Bronchial epithelial cell (primary cell): ENCODE measurements around the gene KY. TPM values are rescaled to one million over a fixed set of nuclear protein-coding genes. Genes with fewer than 3 reads are reported as not detected.
A peak's percentile ranks its signal among the peaks of the same experiment; 100 is the strongest.

Experiments
- DNase-seq: peaks from one replicate; pipeline ENCODE4 v3.0.0-alpha.2; 2010; ENCODE audit warnings: low read depth
- FAIRE-seq: peaks from 2 replicates; lab custom pipeline; 2011; peaks lifted over from hg19 to GRCh38; lab: Jason Lieb, UNC
- H3K27me3 ChIP-seq: 2 replicates; pipeline ENCODE4 v1.5.1; 2011; ENCODE audit warnings: low read length; ENCODE audit not compliant: control insufficient read depth, insufficient read depth
- H3K36me3 ChIP-seq: 2 replicates; pipeline ENCODE4 v1.5.1; 2011; ENCODE audit warnings: low read length; ENCODE audit not compliant: control insufficient read depth, insufficient read depth
- H3K4me3 ChIP-seq: 2 replicates; pipeline ENCODE4 v1.5.1; 2011; ENCODE audit warnings: mild to moderate bottlenecking, low read depth, low read length, control low read depth
- total RNA-seq: library from RNA; depleted of rRNA; stranded (reverse); fragments of >200 nt; gene quantifications from 2 replicates; pipeline ENCODE4 v1.2.1, GENCODE V29; 2014
- TF ChIP-seq, protein P1 (sequence below): IDR thresholded peaks from 2 replicates; pipeline ENCODE4 v1.5.1; 2011; ENCODE audit warnings: mild to moderate bottlenecking, moderate library complexity, low read length, control low read depth, inconsistent platforms; ENCODE audit not compliant: insufficient read depth, severe bottlenecking

KY gene
- total RNA-seq, 1 donor from 2014 or later, result not detected

DNA sequence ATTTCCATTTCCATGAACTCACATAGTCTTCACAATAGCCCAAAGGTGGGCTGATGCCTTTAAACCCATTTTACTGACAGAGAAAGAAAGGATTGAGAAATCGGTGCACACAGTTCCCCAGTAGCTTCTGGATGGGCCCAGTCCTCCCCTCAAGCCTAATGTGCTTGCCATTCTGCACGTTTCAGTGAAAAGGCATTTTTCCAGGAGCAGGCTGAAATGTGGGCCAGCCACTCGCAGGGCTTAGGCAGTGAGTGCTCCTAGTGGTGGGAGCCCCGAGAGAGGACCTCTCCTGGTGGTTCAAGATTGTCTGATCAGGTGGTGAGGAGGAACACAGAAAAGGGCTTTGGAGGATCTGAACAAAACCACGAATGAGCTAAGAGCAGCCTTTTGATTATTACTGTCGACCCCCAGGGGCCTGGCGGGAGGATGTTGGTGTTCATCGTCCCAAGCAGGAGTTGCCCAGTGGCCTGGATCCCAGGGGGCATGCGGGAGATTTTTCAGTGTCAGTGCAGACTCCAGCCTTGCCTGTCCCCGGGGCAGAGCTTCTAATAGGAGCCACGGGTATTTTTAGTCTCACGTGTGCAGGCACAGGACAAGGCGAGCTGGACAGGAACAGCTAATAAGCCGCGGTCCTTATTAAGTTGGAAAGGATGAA lies 8.7 kb upstream of the KY start:
- Histone ChIP-seq H3K27me3 (no peaks in the 10 kb centered on the region), H3K4me3 (no peak overlapping the region), H3K36me3 (no peaks in the 10 kb centered on the region)
- TF ChIP-seq, protein P1, sequence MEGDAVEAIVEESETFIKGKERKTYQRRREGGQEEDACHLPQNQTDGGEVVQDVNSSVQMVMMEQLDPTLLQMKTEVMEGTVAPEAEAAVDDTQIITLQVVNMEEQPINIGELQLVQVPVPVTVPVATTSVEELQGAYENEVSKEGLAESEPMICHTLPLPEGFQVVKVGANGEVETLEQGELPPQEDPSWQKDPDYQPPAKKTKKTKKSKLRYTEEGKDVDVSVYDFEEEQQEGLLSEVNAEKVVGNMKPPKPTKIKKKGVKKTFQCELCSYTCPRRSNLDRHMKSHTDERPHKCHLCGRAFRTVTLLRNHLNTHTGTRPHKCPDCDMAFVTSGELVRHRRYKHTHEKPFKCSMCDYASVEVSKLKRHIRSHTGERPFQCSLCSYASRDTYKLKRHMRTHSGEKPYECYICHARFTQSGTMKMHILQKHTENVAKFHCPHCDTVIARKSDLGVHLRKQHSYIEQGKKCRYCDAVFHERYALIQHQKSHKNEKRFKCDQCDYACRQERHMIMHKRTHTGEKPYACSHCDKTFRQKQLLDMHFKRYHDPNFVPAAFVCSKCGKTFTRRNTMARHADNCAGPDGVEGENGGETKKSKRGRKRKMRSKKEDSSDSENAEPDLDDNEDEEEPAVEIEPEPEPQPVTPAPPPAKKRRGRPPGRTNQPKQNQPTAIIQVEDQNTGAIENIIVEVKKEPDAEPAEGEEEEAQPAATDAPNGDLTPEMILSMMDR, result no peak
- DNase-seq, result no peak
- peak; percentile 75 for FAIRE-seq

DNA sequence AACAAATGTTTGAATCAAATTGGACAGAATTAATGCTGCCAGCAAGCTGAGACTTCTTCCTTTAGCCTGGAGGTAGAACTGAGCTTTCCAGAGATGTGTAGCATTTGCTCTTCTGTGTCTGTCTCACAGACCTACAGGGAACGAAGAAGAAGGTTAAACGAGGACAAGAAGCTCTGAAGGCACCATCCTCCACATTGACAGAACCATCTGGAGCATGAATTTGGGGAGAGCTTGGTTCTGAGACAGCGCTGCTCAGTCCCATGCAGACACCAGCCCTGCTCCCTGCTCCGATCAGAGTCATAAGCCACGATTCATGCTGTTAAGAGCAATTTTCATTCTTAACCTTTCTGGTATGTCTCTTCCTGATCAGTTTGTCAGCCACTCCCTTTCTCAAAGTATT lies 7.7 kb upstream of the KY start:
- no peak overlapping the region for H3K4me3 ChIP-seq
- no peak for FAIRE-seq
- TF ChIP-seq, protein P1, result no peak
- no peak for DNase-seq
- H3K36me3 ChIP-seq, result no peaks in the 10 kb centered on the region
- no peaks in the 10 kb centered on the region for H3K27me3 ChIP-seq

DNA sequence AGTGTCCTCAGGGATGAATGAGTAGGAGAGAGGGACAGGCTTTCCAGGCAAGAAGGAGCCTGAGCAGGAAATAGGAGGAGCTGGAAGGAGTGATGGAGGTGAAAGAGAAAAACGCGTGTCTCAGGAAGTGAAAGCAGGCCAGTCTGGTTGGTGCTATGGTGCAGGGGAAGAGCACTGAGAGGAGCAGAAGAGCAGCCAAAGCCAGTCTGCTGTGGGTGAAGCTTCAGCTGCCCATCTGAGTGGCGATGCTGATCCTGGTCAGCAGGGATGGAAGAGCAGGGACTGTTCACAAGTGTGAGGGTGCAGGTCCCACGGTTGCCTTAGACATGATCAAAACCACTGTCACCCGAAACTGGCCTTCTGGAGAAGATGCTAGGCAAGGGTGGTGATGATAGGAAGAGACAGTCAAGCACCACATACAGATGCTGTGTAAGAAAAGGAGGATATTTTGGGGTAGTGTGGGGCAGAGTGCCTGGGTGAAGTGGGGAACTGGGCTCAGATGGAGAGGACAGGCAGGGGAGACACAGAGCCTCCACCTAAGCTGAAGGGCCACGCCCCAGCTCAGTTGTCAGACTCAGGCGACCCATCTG lies 5.5 kb upstream of the KY start:
- DNase-seq (no peak), FAIRE-seq (peak; percentile 36)
- Histone ChIP-seq H3K36me3 (no peaks in the 10 kb centered on the region), H3K27me3 (peaks cover 2% of the 10 kb centered on the region), H3K4me3 (no peak overlapping the region)
- TF ChIP-seq, protein P1, result no peak

DNA sequence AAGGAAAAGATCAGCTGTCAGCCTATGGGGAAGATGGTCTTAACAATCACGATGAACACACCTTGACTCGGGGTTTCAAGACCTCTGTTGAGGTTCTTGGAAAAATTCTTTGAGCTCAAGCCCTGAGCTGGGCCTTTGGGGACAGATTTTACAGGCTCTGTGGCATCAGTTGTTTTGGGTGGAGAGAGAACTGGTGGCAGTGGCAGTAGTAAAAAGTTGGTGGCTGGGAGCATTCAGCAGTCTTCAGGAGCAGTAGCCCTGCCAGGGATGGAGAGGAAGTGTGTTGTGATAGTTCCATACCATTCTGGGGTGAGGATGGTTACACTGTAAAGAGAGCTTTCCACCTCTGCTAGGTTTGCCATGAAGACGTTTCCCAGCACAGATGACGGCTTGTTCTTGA lies 4.9 kb upstream of the KY start:
- DNase-seq (no peak), FAIRE-seq (no peak)
- no peaks in the 10 kb centered on the region for H3K36me3 ChIP-seq
- TF ChIP-seq, protein P1, result no peak
- H3K27me3 ChIP-seq, result peaks cover 2% of the 10 kb centered on the region
- H3K4me3 ChIP-seq, result no peak overlapping the region

DNA sequence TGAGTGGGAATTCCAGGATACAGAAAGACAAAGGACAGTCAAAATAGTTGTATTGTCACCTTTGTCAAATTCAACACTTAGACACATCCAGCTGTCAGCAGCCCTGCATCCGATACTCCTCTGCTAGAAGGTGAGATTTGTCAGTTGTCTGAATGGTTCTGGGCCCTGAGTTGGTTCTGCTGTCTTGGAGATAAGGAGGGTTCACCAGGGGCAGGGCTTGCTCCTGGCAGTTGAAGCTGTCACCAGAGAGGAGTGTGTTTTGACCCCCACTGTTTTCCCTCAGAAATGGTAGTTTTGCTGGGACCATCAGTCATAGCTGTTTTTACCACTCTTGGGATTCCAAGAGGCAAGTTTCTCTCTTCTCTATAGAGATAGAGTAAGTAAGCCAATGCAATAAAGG lies 3.2 kb upstream of the KY start:
- H3K27me3 ChIP-seq, result peaks cover 2% of the 10 kb centered on the region
- DNase-seq, result no peak
- TF ChIP-seq, protein P1, result no peak
- FAIRE-seq, result no peak
- H3K36me3 ChIP-seq, result no peaks in the 10 kb centered on the region
- no peak overlapping the region for H3K4me3 ChIP-seq
